HG02678 (cell line): ENCODE data around the gene C14orf119.
A peak's percentile ranks its signal among the peaks of the same experiment; 100 is the strongest.

ENCODE experiments used
- ATAC-seq: cut with Tn5 transposase; IDR thresholded peaks from one replicate; pipeline ENCODE4 v1.9.1; 2021; ENCODE audit warnings: mild to moderate bottlenecking, moderate library complexity; ENCODE audit not compliant: unreplicated experiment

Gene C14orf119

GRCh38 chr14:23086565-23086964, 8.7 kb upstream of the C14orf119 start:
- no peak for ATAC-seq

GRCh38 chr14:23089498-23090253, 5.6 kb upstream of the C14orf119 start:
- ATAC-seq, result no peak

- ATAC-seq, result no peak
These were observed 5.1 kb upstream of the C14orf119 start for GRCh38 chr14:23090254-23090636.

- ATAC-seq, result no peak
These were observed 3.7 kb upstream of the C14orf119 start for GRCh38 chr14:23091294-23092225.

- no peak for ATAC-seq
These were observed 2.2 kb upstream of the C14orf119 start for GRCh38 chr14:23093104-23093503.

GRCh38 chr14:23093526-23093925, 1.8 kb upstream of the C14orf119 start:
- no peak for ATAC-seq

- ATAC-seq, result no peak
These were observed 1.2 kb upstream of the C14orf119 start for GRCh38 chr14:23093991-23094665.

GRCh38 chr14:23094666-23095195, 574 bp upstream of the C14orf119 start, which contains the start of gene ACIN1:
Gene ACIN1, minus strand, starts transcription at chr14:23095136. Its CDS starts 24 bp downstream, at chr14:23095112.
- ATAC-seq, result peak; percentile 31

- ATAC-seq, result no peak
These were observed 2.5 kb downstream of the C14orf119 start for GRCh38 chr14:23097786-23098185.

- ATAC-seq, result no peak
These were observed 4.0 kb downstream of the C14orf119 start for GRCh38 chr14:23099212-23099861.

GRCh38 chr14:23101213-23101970, 6.1 kb downstream of the C14orf119 start:
- ATAC-seq, result no peak

GRCh38 chr14:23101986-23102625, 6.8 kb downstream of the C14orf119 start:
- ATAC-seq, result no peak

- no peak for ATAC-seq
These were observed 7.5 kb downstream of the C14orf119 start for GRCh38 chr14:23102801-23103200.

GRCh38 chr14:23103581-23103980, 8.3 kb downstream of the C14orf119 start:
- ATAC-seq, result no peak

GRCh38 chr14:23104070-23104590, 8.8 kb downstream of the C14orf119 start:
- ATAC-seq, result no peak

- ATAC-seq, result no peak
These were observed 9.5 kb downstream of the C14orf119 start, which contains the start of gene CIROP for GRCh38 chr14:23104591-23105347. Gene CIROP, minus strand, starts transcription at chr14:23104989. Its CDS starts 69 bp downstream, at chr14:23104920.

- no peak for ATAC-seq
These were observed 10.1 kb downstream of the C14orf119 start for GRCh38 chr14:23105348-23105824.

- no peak for ATAC-seq
These were observed 11.4 kb downstream of the C14orf119 start for GRCh38 chr14:23106747-23107045.
